LNCAP (cell line): ENCODE data around the gene PTK6.

ENCODE experiments used
- TF ChIP-seq, protein P1 (sequence below): fragments of 450-650 bp; IDR thresholded peaks from 2 replicates; pipeline ENCODE4 v1.5.1; 2017; ENCODE audit warnings: mild to moderate bottlenecking

Gene PTK6

DNA sequence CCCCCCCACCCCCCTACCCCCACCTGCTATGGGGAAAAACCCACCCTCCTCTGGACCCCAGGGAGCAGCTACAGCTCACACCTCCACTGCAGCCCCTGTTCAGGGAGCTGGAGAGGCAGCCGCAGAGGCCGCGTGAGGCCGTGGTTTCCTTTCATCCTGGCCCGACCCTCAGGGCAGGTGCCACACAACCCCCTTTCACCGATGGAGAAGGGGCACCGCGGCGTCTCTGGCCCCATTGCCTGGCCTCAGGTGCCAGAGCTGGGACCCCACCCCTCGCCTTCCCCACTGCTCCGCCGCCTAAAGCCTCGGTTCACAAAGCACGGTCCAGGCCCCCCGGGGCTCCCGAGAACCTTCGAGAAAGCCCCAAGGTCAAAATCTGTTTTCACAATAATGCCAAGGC lies 52.9 kb downstream of the PTK6 start:
- TF ChIP-seq, protein P1, sequence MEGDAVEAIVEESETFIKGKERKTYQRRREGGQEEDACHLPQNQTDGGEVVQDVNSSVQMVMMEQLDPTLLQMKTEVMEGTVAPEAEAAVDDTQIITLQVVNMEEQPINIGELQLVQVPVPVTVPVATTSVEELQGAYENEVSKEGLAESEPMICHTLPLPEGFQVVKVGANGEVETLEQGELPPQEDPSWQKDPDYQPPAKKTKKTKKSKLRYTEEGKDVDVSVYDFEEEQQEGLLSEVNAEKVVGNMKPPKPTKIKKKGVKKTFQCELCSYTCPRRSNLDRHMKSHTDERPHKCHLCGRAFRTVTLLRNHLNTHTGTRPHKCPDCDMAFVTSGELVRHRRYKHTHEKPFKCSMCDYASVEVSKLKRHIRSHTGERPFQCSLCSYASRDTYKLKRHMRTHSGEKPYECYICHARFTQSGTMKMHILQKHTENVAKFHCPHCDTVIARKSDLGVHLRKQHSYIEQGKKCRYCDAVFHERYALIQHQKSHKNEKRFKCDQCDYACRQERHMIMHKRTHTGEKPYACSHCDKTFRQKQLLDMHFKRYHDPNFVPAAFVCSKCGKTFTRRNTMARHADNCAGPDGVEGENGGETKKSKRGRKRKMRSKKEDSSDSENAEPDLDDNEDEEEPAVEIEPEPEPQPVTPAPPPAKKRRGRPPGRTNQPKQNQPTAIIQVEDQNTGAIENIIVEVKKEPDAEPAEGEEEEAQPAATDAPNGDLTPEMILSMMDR, result no peak

DNA sequence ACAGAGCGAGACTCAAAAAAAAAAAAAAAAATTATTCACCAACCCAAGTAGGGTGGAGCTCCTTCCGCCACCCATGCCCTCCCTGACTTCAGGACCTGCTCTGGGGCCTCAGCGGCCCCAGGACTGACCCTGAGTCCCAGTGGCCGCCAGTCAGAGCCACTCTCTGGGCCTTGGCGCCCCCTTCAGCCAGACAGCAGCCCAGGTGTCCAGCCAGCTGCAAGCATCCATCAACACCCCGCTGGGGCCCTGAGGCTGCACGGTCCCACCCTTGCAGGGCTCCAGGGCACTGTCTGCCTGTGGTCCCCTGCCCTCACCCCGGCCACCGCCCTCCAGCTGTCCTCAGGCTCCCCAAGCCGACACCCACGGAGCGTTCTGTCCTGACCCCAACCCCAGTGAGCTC lies 53.3 kb downstream of the PTK6 start:
- TF ChIP-seq, protein P1, result no peak

DNA sequence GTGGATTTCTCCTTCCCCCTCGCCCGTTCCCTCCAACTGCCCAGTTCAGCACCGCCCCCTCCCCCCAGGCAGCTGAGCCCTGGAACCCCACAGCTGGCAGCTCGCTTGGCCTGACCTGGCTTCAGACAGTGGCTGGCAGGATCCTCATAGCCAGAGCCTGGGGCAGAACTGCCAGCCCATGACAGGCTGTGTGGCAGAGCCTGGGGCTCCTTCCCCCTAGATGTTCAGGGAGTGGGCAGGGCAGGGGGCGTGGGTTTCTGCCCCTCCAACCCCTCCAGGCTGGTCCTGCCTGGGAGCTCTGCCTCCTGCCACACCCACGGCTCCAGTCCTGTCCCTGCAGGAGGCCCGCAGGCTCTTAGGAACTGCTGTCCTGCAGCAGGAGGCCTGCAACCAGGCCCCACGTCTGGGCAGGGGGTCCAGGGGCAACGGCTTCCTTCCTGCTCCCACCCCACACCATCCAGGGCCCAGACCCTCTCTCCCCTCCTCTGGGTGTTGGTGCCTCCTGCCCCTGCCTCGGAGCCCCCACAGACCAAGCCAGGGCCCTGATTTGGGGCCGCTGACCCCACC lies 55.1 kb downstream of the PTK6 start:
- TF ChIP-seq, protein P1, result no peak

DNA sequence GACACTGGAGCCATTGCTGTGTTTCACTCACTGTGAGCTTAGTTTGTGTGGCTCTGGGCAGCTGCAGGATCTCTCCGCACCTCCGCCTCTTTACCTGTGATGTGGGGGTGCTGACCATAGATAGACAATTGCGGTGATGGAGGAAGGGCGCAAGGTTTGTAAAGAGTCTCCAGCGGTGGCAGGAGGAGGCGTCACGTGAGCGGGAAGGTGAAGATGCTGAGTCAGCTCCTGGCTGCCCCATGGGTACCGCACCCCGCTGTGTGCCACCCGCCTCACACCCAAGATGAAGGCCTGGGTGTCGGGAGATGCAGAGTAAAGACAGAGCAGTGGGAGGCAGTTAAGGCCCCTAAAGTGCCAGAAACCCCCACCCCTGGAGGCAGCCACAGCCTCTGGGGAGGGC lies 55.7 kb downstream of the PTK6 start:
- TF ChIP-seq, protein P1, result no peak

DNA sequence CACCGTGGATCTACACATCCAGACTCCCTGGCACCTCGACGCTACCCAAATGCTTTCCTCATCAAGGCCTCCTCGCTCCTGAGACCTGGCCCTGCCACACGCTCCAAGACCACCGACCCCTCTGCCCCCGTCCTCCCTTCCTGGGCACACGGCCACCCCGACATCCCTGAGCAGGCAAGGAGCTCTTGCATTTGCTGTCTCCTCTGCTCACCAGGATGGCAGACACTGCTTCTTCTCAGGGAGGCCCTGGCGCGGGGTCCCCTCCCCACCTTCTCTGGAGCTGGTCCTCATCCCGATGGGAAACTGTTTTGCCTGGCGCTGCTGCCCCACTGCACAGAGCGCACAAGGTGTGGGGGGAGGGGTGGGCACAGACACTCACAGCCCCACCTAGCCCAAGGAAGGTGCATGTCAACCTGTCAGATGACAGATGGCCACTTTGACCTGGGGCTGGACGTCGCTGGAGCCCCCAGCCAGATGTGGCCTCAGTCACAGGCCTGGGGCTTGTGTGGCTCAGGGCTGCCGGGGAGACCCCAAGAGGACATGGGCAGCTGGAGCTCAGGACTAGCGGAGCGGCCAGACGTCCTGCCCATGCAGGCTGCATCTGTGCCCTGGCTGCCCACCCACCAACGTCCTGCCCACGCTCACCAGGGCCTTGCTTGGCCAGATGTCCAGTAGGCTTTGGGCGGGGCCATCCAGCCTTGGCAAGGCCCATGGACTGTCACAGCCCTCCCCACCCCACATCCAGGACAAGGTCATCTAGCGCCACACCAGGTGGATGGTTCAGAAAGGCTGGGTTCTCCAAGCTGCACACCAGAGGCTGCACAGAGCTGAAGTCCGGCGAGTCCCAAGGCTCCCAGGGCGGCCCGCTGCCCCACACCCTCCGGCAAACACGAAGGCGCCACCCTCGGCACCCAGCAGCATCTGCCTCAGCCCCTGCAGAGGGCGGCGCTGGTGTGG lies 58.6 kb downstream of the PTK6 start:
- TF ChIP-seq, protein P1, result no peak
